ENCODE results near the gene IQCK.

DNA sequence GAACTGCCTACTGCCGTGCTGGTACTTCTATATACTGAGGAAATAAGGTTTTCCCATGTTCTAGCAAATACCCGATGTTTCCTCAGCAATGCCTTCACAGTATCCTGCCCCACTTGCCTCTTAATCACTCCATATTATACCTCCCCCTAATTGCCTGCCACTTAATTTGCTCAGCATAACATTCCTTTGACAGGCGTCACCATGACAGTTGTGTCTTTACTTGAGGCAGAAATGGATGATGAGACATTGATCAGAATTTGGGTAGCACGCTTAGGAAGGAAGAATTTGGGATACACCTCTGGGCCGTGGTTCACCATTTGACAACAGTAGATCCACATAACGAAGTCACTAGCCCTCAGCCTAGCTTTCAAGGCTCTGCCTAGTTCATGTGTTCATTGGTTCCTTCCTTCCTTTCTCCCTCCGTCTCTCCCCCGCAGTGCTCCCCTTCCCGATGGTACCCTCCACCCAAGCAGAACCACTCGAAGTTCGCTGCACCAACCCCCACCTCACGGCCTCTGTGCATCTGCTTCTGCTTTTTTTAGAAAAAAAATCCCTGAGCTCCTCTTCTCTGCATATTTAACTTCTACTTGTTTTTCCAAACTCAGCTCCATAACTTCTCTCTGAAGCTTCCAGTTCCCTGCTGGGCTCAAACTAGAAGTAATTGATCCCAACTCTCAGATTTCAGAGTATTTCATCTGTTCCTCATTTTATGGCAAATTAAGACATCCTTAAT is 19.4 kb downstream of the IQCK start:
- no peak for TF ChIP-seq CTCF (IDR thresholded peaks at IDR 0.05)
- TF ChIP-seq POLR2AphosphoS5 (IDR thresholded peaks at IDR 0.05) = no peak
